Nephron (organoid): Measurements from ENCODE around the gene FLT3.

Experiments
- H3K27ac Mint-ChIP-seq, 3 experiments: 2 replicates each; pipeline ENCODE4 v1.8.0; 2020; ENCODE audit warnings: mixed read lengths in 3 of 3, mild to moderate bottlenecking in 2 of 3, moderate library complexity in 1 of 3
- H3K27me3 Mint-ChIP-seq: 2 replicates; pipeline ENCODE4 v1.8.0; 2021; ENCODE audit warnings: low read depth, mild to moderate bottlenecking, moderate library complexity, mixed read lengths
- H3K36me3 Mint-ChIP-seq: 2 replicates; pipeline ENCODE4 v1.8.0; 2020; ENCODE audit warnings: low read depth, mixed read lengths
- H3K4me1 Mint-ChIP-seq: 2 replicates; pipeline ENCODE4 v1.8.0; 2020; ENCODE audit warnings: mixed read lengths
- H3K4me3 Mint-ChIP-seq, 3 experiments: 2 replicates each; pipeline ENCODE4 v1.8.0; 2020; ENCODE audit warnings: mild to moderate bottlenecking in 3 of 3, mixed read lengths in 3 of 3, moderate library complexity in 2 of 3
- H3K9me3 Mint-ChIP-seq: 2 replicates; pipeline ENCODE4 v1.8.0; 2020; ENCODE audit warnings: mixed read lengths
- TF ChIP-seq, protein P1 (sequence below), 3 experiments: fragments of 200-600 bp; sonication (generic); IDR thresholded peaks; one replicate each; pipeline ENCODE4 v1.5.0; 2021; ENCODE audit warnings: antibody characterized with exemption in 3 of 3; ENCODE audit not compliant: unreplicated experiment in 3 of 3

FLT3 gene

GRCh38 chr13:28138756-28139470 is 38.5 kb upstream of the FLT3 start:
- Mint-ChIP-seq H3K4me1 (peaks cover 43% of the 10 kb centered on the region), H3K27ac (peak overlapping the region; percentile 98 to 100 (median 99)), H3K9me3 (no peaks in the 10 kb centered on the region), H3K4me3 (peak overlapping the region; percentile 93 to 100 (median 99)), H3K36me3 (no peaks in the 10 kb centered on the region), H3K27me3 (no peaks in the 10 kb centered on the region)
- TF ChIP-seq, protein P1, sequence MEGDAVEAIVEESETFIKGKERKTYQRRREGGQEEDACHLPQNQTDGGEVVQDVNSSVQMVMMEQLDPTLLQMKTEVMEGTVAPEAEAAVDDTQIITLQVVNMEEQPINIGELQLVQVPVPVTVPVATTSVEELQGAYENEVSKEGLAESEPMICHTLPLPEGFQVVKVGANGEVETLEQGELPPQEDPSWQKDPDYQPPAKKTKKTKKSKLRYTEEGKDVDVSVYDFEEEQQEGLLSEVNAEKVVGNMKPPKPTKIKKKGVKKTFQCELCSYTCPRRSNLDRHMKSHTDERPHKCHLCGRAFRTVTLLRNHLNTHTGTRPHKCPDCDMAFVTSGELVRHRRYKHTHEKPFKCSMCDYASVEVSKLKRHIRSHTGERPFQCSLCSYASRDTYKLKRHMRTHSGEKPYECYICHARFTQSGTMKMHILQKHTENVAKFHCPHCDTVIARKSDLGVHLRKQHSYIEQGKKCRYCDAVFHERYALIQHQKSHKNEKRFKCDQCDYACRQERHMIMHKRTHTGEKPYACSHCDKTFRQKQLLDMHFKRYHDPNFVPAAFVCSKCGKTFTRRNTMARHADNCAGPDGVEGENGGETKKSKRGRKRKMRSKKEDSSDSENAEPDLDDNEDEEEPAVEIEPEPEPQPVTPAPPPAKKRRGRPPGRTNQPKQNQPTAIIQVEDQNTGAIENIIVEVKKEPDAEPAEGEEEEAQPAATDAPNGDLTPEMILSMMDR (IDR thresholded peaks at IDR 0.05; ENCODE audit: unreplicated experiment in 3 of 3) = no peak

DNA sequence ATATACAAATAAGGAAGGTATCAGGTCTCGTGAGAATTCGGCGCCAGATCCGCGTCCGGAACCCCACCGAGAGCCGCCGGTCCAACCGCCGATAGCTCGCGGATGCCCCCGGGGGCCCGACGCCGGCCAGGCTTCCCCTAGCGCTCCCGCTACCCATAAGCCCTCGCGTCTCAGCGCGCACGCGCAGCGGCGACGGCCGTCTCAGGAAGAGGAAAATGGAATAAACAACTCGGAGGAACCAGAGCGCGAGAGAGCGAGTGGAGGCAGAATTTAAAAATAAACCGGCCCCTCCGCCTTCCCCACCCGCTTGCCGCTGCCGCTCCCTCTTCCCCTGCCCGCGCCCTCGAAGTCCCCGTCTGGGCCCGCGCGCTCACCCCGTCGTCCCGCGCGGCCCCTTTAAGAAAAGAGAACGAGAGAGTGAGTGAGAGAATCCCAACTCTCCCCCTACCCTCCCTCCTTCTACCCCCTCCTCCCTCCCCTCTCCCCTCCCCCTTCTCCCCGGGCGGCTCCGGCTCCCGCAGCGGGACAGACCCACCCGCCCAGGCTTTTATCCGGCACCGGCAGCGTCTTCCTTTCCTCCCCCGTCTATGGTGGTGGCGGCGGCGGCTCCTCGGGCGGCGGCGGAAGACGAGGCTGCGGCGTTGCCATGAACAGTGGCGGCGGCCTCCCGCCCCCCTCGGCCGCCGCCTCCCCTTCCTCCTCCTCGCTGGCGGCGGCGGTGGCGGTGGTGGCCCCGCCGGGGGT is 37.8 kb upstream of the FLT3 start, which contains the start of gene PAN3:
Gene PAN3 (plus strand): TSS at position 534 of the 744 bp plus-strand sequence. CDS start 113 bp downstream, at position 647.
- Mint-ChIP-seq H3K27me3 (no peaks in the 10 kb centered on the region), H3K9me3 (no peaks in the 10 kb centered on the region), H3K4me1 (peaks cover 43% of the 10 kb centered on the region), H3K4me3 (peak within 1 kb of the TSS; percentile 93 to 100 (median 99)), H3K27ac (peak within 1 kb of the TSS; percentile 98 to 100 (median 99)), H3K36me3 (no peaks in the 10 kb centered on the region)
- TF ChIP-seq, protein P1 (IDR thresholded peaks at IDR 0.05; ENCODE audit: unreplicated experiment in 3 of 3) = no peak

DNA sequence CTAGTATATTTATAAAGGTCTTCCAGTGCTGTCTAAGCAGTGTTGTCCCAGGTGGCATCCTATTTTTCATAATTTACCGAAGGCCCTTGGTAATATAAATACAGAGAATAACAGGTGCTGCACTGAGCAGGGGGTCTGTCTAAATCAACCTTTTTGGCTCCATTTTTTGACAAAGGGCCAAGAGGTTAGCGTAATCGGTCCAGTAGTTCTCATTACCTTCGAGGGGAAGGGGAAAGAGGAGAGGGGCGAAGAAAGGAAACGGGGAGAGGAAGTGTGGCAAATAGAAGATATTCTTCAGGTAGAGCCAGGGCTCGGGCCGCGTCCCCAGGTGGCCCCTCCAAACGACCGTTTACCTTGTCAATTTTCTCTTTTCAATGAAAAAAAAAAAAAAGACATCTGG is 37.2 kb upstream of the FLT3 start:
- Mint-ChIP-seq H3K4me1 (peaks cover 43% of the 10 kb centered on the region), H3K9me3 (no peaks in the 10 kb centered on the region), H3K36me3 (no peaks in the 10 kb centered on the region), H3K27me3 (no peaks in the 10 kb centered on the region), H3K27ac (peak overlapping the region; percentile 98 to 100 (median 99)), H3K4me3 (peak overlapping the region; percentile 93 to 100 (median 98))
- TF ChIP-seq, protein P1 (IDR thresholded peaks at IDR 0.05; ENCODE audit: unreplicated experiment in 3 of 3) = no peak

- H3K36me3 Mint-ChIP-seq = no peaks in the 10 kb centered on the region
- peak overlapping the region; percentile 98 to 100 (median 99) for H3K27ac Mint-ChIP-seq
- H3K4me1 Mint-ChIP-seq = peaks cover 37% of the 10 kb centered on the region
- H3K27me3 Mint-ChIP-seq = no peaks in the 10 kb centered on the region
- H3K9me3 Mint-ChIP-seq = no peaks in the 10 kb centered on the region
- TF ChIP-seq, protein P1 (IDR thresholded peaks at IDR 0.05; ENCODE audit: unreplicated experiment in 3 of 3) = no peak
- peak overlapping the region; percentile 93 to 100 (median 98) for H3K4me3 Mint-ChIP-seq
Measured at GRCh38 chr13:28136916-28137315, 36.5 kb upstream of the FLT3 start.

DNA sequence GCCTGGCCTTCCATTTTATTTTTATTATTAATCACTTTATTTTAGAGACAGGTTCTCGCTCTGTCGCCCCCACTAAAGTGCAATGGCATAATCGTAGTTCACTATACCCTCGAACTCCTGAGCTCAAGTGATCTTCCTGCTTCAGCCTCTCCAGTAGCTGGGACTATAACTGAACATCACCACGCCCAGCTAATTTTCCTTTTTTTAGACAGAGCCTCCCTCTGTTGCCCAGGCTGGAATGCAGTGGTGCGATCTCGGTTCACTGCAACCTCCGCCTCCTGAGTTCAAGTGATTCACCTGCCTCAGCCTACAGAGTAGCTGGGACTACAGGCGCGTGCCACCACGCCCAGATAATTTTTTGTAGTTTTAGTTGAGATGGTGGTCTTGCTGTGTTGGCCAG is 31.3 kb upstream of the FLT3 start:
- no peaks in the 10 kb centered on the region for H3K9me3 Mint-ChIP-seq
- H3K27me3 Mint-ChIP-seq = no peaks in the 10 kb centered on the region
- peaks cover 4% of the 10 kb centered on the region for H3K4me1 Mint-ChIP-seq
- no peaks in the 10 kb centered on the region for H3K36me3 Mint-ChIP-seq
- H3K4me3 Mint-ChIP-seq = no peak overlapping the region
- TF ChIP-seq, protein P1 (IDR thresholded peaks at IDR 0.05; ENCODE audit: unreplicated experiment in 3 of 3) = no peak
- H3K27ac Mint-ChIP-seq = no peak overlapping the region
